NCI-H1417 (cell line): ENCODE results near the gene ABCC10.
"Not testable (repeated sequence)": the region's sequence is repeated elsewhere in the genome, so short reads cannot be mapped to it uniquely, and the experiment has no call there.

Experiments
- DNase-seq, 3 experiments: peaks; one replicate each; lab custom pipeline; 2025; lab: John Stamatoyannopoulos, UW

The ABCC10 gene, protein sequence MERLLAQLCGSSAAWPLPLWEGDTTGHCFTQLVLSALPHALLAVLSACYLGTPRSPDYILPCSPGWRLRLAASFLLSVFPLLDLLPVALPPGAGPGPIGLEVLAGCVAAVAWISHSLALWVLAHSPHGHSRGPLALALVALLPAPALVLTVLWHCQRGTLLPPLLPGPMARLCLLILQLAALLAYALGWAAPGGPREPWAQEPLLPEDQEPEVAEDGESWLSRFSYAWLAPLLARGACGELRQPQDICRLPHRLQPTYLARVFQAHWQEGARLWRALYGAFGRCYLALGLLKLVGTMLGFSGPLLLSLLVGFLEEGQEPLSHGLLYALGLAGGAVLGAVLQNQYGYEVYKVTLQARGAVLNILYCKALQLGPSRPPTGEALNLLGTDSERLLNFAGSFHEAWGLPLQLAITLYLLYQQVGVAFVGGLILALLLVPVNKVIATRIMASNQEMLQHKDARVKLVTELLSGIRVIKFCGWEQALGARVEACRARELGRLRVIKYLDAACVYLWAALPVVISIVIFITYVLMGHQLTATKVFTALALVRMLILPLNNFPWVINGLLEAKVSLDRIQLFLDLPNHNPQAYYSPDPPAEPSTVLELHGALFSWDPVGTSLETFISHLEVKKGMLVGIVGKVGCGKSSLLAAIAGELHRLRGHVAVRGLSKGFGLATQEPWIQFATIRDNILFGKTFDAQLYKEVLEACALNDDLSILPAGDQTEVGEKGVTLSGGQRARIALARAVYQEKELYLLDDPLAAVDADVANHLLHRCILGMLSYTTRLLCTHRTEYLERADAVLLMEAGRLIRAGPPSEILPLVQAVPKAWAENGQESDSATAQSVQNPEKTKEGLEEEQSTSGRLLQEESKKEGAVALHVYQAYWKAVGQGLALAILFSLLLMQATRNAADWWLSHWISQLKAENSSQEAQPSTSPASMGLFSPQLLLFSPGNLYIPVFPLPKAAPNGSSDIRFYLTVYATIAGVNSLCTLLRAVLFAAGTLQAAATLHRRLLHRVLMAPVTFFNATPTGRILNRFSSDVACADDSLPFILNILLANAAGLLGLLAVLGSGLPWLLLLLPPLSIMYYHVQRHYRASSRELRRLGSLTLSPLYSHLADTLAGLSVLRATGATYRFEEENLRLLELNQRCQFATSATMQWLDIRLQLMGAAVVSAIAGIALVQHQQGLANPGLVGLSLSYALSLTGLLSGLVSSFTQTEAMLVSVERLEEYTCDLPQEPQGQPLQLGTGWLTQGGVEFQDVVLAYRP (N-terminal part only)

DNA sequence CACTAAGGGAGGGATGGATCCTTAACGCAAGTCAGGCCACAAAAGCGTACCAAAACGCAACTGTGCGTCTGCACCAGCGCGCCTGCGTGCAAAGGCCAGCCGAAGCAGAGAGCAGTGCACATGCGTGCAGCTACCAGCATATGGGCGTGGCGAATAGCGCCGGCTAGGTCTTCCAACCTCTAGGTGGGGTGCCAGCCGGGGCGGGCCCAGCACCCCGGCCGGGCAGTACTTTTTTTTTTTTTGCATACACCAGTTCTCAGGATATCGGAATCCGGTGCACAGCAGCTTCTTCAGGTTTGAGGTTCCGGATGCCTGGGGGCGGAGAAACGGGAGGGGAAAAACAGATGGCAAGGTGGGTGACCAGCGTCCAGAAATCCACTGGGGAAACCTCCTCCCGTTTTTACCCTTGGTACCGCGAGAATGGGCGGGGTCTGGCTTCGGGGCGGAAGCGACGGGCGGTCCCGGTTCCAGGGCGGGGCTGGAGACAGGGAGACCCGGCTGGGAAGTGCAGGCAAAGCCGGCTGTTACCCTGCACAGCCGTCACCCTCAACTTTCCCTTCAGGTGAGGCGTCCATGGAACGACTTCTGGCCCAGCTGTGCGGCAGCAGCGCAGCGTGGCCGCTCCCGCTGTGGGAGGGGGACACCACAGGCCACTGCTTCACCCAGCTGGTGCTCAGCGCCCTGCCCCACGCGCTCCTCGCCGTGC, at the start of gene ABCC10:
ABCC10 (plus strand) TSS at position 136 of the 706 bp plus-strand sequence; CDS start at position 574, 438 bp downstream.
- peak; percentile 94 to 97 (median 96) for DNase-seq

DNA sequence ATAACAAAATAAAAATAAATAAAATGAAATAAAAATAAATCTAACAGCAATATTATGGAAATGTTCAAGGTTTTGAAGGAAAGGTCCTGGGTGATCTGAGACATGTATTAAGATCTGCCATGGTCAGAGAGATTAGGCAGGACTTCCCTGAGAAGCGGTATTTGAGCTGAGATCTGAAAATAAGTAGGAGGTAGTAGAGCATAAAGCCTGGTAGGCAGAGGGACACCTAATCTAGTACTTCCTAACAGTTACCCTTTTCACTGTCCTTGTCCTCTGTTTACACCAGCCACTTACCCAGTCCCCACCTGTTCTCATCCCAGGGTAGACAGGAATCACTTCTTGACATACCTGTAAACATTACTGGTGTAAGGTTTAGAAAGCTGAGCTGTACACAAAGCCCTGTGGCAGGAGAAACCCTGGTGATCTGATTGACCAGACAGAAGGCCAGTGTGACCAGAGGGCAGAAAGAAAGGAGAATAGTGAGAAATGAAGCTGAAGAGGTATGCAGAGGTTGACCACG, 49.6 kb upstream of the ABCC10 start:
- no peak for DNase-seq

DNA sequence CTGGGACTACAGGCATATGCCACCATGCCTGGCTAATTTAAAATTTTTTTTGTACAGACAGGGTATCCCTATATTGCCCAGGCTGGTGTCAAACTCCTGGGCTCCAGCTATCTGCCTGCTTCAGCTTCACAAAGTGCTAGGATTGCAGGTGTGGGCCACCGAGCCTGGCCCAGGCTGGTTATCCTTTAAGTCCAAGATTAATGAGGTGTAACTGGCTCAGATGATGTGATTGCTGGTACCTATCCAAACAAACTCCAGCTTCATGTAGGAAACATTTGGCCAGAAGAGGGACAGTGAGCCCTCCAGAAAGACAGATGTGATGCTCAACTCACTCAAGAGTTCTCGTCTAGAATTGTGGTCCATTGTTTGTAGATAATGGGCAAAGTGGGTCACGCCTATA, 48.7 kb upstream of the ABCC10 start:
- DNase-seq: peak in 1 of 3 experiments; percentile 28

DNA sequence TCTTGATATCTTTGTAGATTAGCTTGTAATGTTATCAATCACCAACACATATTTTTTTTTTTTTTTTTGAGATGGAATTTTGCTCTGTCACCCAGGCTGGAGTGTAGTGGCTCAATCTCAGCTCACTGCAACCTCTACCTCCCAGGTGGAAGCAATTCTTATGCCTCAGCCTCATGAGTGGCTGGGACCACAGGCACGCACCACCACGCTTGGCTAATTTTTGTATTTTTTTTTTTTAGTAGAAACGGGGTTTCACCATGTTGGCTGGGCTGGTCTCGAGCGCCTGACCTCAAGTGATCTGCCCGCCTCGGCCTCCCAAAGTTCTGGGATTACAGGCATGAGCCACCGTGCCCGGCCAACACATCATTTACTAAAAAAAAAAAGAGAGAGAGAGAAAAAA, 46.5 kb upstream of the ABCC10 start:
- DNase-seq: not testable (repeated sequence)

DNA sequence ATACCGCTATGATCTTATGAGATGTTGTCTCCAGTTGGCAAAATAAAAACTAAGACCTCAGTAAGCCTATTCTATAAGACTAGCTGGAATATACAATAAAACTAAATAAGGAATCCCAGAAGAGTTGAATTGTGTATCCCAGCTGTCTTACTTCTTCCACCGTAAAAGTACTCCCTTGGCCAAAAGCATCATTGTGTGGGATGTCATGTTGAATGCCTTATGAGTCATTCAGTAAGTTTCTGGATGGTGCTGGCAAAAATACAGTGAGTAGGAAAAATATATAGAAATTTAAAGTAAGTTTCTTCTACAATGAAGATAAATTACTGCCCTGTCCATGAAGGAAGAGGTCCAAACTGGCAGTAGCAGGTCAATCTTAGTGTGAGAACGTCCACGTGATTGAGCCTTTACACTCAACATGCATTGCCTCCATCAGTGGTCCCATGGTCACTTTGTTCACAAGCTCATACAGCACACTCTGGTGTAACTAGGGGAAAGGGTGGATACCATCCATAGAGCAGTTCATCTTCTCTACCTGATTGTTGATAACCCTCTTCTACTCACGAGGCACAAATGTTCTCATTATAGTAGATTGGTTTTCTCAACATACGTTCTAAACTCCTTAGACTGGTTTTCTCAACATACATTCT, 44.2 kb upstream of the ABCC10 start:
- DNase-seq: no peak

DNA sequence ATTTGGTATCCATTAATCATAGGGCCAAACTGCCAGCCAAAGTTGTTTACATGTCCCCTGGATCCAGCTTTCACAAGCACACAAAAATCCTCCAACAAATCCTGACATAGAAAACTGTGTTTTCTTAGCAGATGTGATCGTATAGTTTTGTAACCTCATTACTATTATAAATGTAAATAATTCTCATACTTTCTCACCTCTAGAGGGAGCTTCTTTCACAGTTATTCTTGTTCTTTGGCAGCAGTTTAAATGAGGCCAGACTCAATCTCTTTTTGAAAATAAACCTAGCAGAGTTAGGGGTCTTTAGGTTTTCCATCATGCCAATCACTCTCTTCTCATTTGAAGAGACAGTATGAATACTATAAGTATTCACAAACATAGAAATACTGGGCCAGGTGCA, 40.8 kb upstream of the ABCC10 start:
- DNase-seq: peak in 2 of 3 experiments; percentile 4 to 52

DNA sequence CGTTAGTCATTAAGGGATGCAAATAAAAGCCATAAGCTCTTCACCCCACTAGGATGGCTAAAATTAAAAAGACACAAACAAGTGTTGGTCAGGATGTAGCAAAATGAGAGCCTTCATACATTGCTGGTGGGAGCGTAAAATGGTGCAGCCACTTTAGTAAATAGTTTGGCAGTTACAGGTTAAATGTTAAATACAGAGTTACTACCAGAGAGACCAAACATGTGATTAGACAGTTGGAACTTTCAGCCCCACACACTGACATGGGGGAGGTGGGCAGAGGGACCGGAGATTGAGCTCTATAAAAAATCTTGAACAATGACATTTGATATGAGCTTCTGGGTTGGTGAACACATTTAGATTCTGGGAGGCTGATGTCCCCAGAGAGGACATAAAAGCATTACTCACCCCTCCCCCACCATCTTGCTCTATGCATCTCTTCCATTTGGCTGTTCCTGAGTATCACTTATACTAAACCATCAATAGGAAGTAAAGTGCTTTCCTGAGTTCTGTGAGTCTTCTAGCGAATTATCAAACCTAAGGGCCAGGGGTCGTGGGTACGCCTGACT, 37.5 kb upstream of the ABCC10 start:
- peak in 1 of 3 experiments; percentile 77 for DNase-seq

DNA sequence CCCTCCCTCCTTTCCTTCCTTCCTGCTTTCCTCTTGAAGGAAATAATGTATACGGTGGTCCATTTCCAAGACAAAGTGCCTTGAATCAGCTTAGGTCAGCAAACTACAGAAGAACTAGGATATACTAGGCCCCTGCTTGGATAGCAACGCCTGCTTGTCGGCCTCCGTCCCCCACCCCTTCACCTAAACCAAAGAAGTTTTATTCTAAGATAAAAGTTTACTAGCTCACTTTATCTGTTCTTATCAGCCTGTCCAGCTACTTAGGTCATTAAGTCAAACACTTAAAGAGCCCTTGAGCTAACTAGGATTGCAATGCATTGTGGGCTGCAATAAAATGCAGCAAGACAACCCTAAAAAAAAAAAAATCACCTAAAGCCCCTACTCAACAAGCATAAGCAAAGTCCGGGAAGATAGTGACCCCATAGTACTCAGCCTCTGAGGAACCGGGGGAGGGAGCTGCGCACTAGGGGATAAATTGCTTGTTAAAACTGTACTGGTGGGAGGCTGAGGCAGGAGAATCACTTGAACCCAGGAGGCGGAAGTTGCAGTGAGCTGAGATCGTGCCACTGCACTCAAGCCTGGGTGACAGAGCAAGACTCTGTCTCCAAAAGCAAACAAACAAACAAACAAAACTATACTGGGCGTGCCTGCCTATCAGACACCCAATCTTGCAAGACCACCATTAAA, 36.4 kb upstream of the ABCC10 start:
- DNase-seq: not testable (repeated sequence)

DNA sequence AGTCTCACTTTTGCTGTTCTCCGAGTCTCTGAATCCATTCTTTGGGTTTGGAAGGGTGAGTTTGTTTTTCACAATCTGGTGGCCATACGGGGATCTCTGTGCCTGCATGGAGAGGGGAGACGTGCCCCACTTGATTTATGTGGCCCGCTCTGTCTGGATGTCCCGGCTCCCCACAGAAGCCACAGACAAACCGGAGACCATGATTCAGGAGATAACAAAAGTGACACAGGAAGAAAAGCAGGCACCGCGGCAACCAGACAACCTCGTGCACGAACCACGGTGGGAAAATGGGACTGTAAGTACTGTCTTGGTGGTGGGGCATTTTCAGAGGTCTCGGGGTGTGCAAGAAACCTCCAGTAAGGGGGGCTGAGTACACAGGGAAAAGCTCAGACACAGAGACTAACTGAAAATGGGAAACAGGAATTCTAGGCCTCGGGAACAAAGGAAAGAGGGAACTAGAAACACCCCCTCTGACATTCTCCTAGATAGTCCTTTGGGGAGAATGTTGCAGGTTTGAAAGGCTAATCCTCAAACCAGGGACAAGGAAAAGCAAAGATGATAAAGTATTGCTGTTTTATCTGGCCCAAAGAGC, 35.8 kb upstream of the ABCC10 start:
- DNase-seq: no peak

DNA sequence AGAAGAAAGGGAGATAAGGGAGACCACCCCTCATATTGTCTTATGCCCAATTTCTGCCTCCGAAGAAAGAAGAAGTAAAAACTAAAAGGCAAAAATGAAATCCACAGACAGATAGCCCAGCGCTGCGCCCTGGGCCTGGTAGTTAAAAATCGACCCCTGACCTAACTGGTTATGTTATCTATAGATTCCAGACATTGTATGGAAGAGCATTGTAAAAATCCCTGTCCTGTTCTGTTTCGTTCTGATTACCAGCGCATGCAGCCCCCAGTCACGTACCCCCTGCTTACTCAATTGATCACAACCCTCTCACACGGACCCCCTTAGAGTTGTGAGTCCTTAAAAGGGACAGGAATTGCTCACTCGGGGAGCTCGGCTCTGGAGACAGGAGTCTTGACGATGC, 34.2 kb upstream of the ABCC10 start:
- not testable (repeated sequence) for DNase-seq

DNA sequence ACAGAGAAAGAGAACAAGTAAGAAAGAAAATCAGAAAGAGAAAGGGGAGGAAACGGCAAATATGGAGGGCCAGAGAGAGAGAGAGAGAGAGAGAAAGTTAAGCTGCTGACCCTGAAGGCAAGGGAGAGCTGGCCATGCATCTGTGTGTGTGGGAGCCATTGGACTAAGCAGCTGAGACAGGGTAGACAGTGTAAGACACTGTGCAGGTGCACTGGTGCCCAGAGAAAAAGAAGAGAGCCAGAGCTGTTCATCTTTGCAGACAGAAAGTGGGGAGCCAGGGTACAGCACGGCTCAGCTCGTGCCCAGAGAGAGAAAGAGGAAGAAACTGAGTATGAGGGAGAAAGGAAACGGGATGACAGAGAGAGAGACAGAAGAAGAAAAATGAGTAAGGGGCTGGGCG, 33.7 kb upstream of the ABCC10 start:
- no peak for DNase-seq

DNA sequence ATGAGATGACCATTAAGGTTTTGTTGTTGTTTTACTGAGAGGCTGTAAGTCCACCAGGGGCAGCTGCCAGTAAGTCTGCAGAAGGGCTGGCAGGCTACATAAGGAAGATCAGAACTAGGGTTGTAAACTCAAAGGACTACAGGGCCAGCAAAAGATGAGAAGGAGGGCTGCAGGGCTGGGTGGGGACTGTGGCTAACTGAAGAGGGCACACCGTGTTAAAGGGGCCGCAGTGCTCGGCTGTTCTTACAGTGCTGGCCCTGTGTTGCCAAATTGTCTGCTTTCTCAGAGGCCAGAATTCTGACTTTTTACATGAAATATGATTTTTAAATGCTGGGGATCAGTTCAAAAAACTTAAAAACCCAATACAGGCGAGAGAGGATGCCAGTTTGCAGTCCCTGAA, 32.4 kb upstream of the ABCC10 start:
- DNase-seq: no peak

DNA sequence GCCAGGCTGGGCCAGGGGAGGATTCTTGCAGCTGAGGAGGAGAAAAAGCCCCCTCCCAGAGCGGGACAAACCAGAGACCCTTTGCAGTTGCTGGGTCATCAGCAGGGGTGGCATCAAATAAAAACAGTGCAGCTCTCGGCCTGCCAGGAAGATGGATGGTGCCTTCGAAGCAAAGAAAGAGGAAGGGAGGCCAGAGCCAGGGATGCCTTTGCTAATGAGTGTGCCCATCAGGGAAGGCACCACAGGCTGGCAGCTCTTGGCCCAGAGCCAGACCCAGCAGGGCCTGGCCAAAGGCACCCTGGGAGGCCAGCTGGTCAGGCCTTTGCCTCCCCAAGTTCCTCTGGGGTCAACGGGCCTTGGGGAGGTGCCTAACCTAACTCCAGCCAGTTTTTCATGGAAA, 31.6 kb upstream of the ABCC10 start:
- peak in 2 of 3 experiments; percentile 32 to 57 for DNase-seq

DNA sequence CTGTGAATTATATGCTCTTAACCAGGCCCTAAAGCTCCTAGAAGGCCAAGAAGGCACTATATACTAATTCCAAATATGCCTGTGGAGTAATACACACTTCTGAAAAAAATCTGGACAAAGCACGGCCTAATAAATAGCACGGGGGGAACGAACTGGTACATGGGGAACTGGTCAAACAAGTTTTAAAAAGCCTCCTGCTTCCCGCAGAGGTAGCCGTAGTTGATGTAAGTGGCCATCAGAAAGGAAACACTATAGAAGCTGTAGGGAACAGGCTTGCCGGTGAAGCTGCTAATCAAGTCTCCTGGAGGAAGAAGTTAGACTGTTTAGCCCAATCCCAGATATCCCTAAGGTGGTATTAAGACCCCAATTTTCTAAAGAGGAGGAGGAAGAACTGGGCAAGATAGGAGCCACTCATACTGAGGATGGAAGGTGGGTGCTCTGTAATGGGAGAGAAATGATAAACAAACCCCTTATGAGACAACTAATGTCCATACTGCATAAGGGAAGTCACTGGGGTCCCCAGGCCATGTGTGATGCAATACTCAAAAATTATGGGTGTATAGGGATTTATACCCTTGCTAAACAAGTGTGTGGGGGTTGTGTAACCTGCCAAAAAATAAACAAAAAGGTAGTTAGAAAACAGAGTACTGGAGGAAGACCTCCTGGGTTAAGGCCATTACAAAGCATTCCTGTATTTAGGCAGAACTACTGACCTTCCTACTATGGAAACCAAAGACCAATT, 30.8 kb upstream of the ABCC10 start:
- DNase-seq: peak in 2 of 3 experiments; percentile 72 to 84

DNA sequence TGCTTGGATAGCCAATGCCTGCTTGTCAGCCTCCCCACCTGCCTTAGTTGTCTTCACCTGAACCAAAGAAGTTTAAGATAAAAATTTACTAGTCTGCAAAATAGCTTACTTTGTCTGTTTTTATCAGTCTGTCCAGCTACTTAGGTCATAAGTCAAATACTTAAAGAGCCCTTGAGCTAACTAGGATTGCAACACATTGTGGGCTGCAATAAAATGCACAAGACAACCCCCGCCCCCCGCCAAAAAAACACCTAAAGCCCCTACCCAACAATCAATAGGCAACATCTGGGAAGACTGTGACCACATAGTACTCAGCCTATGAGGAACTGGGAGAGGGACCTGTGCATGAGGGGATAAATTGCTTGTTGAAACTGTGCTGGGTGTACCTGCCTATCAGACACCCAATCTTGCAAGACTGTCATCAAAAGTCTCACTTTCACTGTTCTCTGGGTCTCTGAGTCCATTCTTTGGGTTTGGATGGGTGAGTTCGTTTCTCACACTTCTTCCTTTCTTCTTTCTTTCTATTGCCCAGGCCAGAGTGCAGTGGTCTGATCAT, 27.3 kb upstream of the ABCC10 start:
- DNase-seq: no peak

DNA sequence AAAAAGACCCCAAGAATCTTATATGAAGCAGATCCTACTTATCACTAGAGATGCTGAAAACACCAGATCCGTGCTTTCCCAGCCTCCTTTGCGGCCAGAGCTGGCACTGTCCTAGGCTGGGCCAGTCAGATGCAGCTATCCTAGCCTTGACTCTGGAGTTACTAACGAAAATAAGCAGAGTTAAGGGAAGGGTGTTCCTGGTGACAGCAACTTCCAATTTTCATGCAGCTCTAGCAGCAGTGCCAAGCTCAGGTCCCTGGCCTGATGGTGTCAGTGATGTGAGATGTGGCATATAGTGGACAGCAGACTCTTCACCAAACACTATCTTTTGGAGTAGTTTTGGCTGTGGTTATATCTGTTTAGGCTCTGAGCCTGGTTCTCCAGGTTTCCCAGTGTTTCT, 25.6 kb upstream of the ABCC10 start:
- DNase-seq: no peak

DNA sequence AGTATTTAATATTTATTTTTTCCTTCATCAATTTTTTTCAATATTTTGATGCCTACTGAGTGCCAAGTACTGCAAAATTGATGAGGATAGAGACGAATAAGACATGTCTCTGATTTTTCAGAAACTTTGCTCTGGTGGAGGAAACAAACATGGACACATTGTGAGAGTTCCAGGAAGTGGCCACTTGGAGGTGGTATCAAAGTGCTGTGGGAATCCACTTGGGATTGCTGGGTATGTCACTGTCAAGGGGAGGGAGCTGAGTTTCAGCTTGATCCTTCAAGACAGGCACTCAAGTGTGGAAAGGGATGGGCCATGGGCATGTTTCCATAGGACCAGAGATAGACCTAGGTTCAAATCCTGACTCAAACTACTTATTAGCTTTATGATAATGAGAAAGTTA, 24.5 kb upstream of the ABCC10 start:
- DNase-seq: no peak

DNA sequence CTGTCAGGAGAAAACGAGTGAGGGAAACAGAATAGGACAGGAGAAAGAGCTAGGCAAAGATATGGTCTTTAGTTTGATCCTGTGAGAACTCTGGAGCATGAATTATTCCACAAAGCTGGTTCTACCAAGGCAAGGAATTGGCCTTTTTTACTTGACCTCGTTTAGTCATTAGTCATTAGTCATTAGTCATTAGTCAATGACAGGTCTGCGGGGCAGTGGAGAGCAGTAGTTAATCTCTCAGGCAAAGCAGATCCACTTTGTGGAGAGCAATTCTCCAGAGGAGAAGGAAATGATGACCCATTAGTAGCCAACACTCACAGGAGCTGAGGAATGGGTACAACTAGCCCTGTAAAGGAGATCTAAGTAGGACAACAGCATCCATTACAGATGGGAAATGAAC, 22.0 kb upstream of the ABCC10 start:
- no peak for DNase-seq
